Measurements from ENCODE around the gene PTPRU. TPM values are rescaled to one million over a fixed set of nuclear protein-coding genes. Genes with fewer than 3 reads are reported as not detected.

PTPRU gene
- polyA plus RNA-seq, 2 of the 4 experiments (the other 2 are of a cell fraction) = 5.7 to 6.1 TPM

DNA sequence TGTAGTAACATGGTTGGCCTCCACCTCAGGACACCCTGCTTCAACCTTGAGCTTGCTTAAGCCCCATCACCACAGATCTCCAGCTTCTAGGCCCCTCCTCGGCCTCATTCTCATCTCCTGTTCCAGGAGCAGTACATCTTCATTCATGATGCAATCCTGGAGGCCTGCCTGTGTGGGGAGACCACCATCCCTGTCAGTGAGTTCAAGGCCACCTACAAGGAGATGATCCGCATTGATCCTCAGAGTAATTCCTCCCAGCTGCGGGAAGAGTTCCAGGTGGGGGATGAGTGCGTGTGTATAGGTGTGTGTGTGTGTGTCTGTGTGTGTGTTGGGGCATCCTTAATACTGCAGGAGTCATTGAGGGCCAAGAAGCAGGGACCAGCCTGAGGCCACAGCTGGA lies 79.6 kb downstream of the PTPRU start:
- ChIA-PET CTCF (interaction anchor here (1.6 kb wide), 1 partner anchor 71 kb away, joined by 4 read pairs; no protein-coding TSS in a partner anchor), POLR2A (no interaction called here)
- 100% methylated on average over 3 of the region's 4 CpGs for WGBS (ENCODE audit: missing lambda C conversion rate)
- TF ChIP-seq NPAS2 (CRISPR knock-in tag; IDR thresholded peaks at IDR 0.05; ENCODE audit: borderline replicate concordance) (no peak), HOXA7 (CRISPR knock-in tag; IDR thresholded peaks at IDR 0.05) (no peak), HOXB5 (CRISPR knock-in tag; IDR thresholded peaks at IDR 0.05) (no peak), CEBPB (IDR thresholded peaks at IDR 0.05) (no peak), TP53 (CRISPR knock-in tag; IDR thresholded peaks at IDR 0.05) (no peak), NR3C1 (IDR thresholded peaks at IDR 0.05) (no peak), POLR2AphosphoS2 (conservative IDR thresholded peaks at IDR 0.05; ENCODE audit: low read length) (no peak)
- Histone ChIP-seq H3K9me3 (no peaks in the 10 kb centered on the region), H3K27ac (no peak overlapping the region), H3K4me3 (no peak overlapping the region), H3K4me2 (no peak overlapping the region), H3K4me1 (no peaks in the 10 kb centered on the region)
- ATAC-seq (no peak), FAIRE-seq (no peak), DNase-seq (ENCODE audit: low read depth in 1 of 2, low spot score in 1 of 2) (no peak)

DNA sequence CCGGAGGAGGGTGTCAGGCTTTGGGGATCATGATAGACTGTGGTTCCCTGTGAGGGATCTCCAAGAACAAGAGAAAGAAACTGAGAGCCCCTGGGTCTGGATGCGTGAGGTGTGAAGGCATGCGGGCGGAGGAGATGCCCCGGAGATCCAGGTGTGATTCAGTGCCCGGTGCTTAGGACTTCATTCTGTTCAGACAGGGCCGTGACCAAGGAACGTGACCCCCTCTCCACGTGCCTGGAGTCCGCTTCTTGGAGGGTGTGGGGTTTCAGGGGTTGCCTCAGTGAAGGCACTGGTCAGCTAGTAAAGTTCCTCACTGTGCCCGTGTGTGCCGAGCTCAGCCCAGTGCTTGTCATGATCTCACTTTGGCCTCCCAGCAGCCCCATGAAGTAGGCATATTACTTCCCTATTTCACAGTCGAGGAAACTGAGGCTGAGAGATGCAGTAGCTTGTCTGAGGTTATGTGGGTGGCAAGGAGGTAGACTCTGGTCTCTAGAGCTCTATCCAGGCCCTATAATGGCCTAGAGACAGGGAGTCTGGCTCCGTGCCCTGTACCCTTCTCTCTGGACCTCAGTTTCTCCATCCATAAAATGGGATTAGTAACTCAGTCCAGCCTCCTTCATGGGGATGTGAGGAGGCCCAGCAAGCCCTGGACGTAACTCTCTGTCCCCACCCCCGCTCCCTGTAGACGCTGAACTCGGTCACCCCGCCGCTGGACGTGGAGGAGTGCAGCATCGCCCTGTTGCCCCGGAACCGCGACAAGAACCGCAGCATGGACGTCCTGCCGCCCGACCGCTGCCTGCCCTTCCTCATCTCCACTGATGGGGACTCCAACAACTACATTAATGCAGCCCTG lies 81.0 kb downstream of the PTPRU start:
- ChIA-PET CTCF (no interaction called here), POLR2A (no interaction called here)
- WGBS (ENCODE audit: missing lambda C conversion rate) = 90% methylated on average over 21 of the region's 30 CpGs
- DNase-seq (ENCODE audit: low read depth in 1 of 2, low spot score in 1 of 2) = no peak
- Histone ChIP-seq H3K4me2 (no peak overlapping the region), H3K9me3 (no peaks in the 10 kb centered on the region), H3K4me1 (no peaks in the 10 kb centered on the region), H3K27ac (no peak overlapping the region), H3K4me3 (no peak overlapping the region)
- TF ChIP-seq HOXA7 (CRISPR knock-in tag; IDR thresholded peaks at IDR 0.05) (no peak), PHF8 (IDR thresholded peaks at IDR 0.05; ENCODE audit: borderline replicate concordance, low read depth) (no peak), TFCP2L1 (CRISPR knock-in tag; IDR thresholded peaks at IDR 0.05) (no peak), RAD21 (conservative IDR thresholded peaks at IDR 0.05 in 1 of 2, IDR thresholded peaks at IDR 0.05 in 1 of 2) (no peak), CHD4 (IDR thresholded peaks at IDR 0.05; ENCODE audit: borderline replicate concordance) (no peak), ZC3H11A (IDR thresholded peaks at IDR 0.05) (no peak), PBX3 (IDR thresholded peaks at IDR 0.05) (no peak), MAFK (IDR thresholded peaks at IDR 0.05; ENCODE audit: partially characterized antibody) (no peak), HOXB13 (CRISPR knock-in tag; IDR thresholded peaks at IDR 0.05; ENCODE audit: low read depth) (no peak), ESRRA (IDR thresholded peaks at IDR 0.05; ENCODE audit: borderline replicate concordance, low read length) (no peak), HES2 (IDR thresholded peaks at IDR 0.05) (no peak), CBX2 (IDR thresholded peaks at IDR 0.05; ENCODE audit: borderline replicate concordance, low read depth) (no peak)
- no peak for ATAC-seq
- FAIRE-seq = no peak

- DNase-seq (ENCODE audit: low read depth in 1 of 2, low spot score in 1 of 2) (no peak), ATAC-seq (no peak), FAIRE-seq (no peak)
- CTCF ChIA-PET = no interaction called here
- Histone ChIP-seq H3K27ac (no peak overlapping the region), H3K9me3 (no peaks in the 10 kb centered on the region), H3K4me2 (no peak overlapping the region), H3K4me1 (no peaks in the 10 kb centered on the region), H3K4me3 (no peak overlapping the region)
- no peak for TF ChIP-seq CHD4 (IDR thresholded peaks at IDR 0.05; ENCODE audit: borderline replicate concordance)
- no peak for TF ChIP-seq BHLHE40 (IDR thresholded peaks at IDR 0.05; ENCODE audit: low read depth, low read length)
- no peak for TF ChIP-seq EP300 (IDR thresholded peaks at IDR 0.05)
- TF ChIP-seq ZSCAN20 (CRISPR knock-in tag; IDR thresholded peaks at IDR 0.05) = no peak
- TF ChIP-seq RARB (CRISPR knock-in tag; IDR thresholded peaks at IDR 0.05) = no peak
- TF ChIP-seq RNF2 (IDR thresholded peaks at IDR 0.05; ENCODE audit: borderline replicate concordance, low read depth) = no peak
- TF ChIP-seq ELK1 (IDR thresholded peaks at IDR 0.05; ENCODE audit: low read depth, low read length) = no peak
- POLR2A ChIA-PET = no interaction called here
- WGBS (ENCODE audit: missing lambda C conversion rate) = 68% methylated on average over 5 of the region's 5 CpGs
These were observed 81.7 kb downstream of the PTPRU start for GRCh38 chr1:29317916-29318530.
